HG03280 (cell line): ENCODE measurements around the gene EVC.
"Not testable (repeated sequence)": the region's sequence is repeated elsewhere in the genome, so short reads cannot be mapped to it uniquely, and the experiment has no call there.

Experiments
- ATAC-seq: cut with Tn5 transposase; IDR thresholded peaks from one replicate; pipeline ENCODE4 v1.9.1; 2021; ENCODE audit warnings: mild to moderate bottlenecking, moderate library complexity; ENCODE audit not compliant: unreplicated experiment

Gene EVC

DNA sequence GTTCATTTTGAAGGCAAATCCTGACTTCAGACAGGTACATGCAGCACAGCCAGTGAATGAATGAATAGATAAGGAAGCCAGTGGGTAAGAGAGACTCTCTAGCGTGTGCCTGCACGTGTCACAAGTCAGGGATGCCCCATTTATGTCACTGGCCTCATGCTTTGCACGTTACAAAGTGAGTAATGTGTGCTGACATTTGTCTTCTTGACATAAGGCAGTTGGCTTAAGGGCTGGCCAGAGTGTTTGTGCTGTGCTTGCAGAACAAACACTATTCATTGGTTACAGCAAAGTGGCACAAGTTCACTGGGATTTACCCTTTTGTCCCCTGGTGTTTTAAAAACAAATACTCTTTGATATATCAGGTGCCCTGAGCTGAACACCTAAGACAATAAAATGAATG lies 125.9 kb downstream of the EVC start:
- ATAC-seq = no peak

GRCh38 chr4:5837483-5837882 lies 126.5 kb downstream of the EVC start:
- not testable (repeated sequence) for ATAC-seq

DNA sequence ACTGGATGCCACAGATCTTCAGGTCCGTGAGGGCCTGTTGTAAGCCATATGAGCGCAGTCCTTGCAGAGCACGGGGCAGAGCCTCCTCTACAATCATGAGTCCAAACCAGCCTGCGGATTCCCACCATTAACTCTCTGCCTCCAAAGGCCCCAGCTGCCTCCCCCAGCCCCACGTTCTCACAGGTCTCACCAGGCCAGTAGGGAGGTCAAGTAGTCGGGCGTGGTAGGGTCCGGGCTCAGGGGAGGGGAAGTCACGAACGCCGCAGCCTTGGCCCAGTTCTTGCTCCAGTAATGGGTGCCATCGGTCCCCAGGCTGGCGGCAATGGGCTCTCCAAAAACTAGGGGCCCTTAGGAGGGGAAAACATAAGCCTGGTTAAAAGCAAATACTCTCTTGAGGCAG lies 128.3 kb downstream of the EVC start:
- no peak for ATAC-seq

- no peak for ATAC-seq
These were observed 129.0 kb downstream of the EVC start for GRCh38 chr4:5839751-5840674.

GRCh38 chr4:5842456-5842855 lies 131.5 kb downstream of the EVC start:
- no peak for ATAC-seq

DNA sequence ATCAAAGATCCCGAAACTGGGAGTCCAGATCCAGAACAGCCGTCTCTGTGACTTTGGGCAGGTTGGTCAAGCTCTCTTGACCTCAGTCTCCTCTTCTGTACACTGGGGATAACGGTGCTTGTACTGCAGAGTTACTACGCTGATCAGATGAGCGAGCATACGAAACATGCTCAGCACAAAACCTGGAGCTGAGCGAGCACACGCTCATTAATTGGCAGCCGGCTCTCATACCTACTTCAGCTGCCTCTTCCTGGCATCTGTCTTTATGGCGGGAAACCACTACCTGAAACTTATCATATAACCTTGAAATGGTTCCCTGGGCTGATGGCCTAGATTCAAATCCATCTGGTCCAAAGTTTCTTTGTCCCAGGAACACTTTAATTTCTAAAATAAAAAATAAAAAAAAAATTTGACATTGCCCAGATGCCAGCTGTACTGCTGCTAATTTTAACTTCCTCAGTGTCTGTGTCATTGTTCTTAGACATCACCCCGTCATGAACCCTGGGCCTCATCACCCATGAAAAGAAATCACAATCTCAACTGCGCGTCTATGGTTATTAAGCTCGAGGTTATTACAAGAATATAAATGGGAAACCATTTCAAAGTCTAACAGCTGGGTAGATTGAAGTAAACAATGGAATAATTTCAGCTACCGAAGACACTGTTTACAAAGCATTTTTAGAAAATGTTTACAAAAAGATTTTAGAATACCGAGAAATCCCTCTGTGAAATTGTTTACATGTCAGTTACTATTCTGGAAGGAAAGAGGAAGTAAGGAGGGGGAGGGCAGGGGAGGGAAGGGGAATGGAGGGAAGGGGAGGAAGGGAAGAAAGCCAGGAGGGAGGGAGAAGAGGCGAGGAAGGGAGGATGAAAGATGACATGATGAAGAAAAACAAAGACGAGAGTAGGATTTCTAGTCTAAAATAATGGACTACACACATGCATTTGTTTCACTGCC lies 132.9 kb downstream of the EVC start:
- ATAC-seq = no peak

DNA sequence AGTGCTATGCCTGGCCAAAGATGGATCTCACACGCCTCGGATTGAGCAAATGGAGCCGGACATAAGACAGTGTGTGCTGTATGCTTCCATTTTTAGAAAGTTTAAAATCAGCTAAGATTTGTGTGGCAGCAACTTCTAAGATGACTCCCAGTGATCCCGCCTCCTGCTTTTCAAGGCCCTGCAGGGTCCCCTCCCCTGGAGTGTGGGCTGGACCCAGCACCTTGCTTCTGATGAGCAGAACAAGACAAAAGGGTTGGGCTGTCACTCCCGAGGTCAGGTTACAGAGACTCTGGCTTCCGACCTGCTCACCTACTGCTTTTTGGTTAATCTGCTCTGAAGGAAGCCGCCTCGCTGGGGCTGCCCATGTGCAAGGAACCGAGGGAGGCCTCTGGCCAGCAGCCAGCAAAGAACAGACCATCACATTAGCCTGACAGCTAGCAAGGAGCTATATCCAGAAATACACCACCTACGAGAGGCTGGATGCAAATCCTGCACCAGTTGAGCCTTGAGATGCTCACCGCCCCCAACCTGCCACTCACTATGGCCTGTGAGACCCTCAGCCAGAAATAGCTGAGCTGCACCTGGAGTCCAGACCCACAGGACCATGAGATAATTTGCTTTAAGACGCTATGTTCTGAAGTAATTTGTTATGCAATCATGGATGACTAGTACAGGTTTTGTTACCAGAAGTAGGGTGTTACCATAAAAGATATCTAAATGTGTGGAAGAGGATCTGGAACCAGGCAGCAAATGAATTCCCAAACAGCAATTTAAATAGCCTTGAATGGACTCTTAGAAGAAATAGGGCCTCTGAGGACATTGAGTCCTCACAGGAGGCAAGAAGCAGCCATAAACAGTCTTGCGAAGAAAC lies 134.3 kb downstream of the EVC start:
- no peak for ATAC-seq

GRCh38 chr4:5851637-5852301 lies 140.8 kb downstream of the EVC start:
- no peak for ATAC-seq

DNA sequence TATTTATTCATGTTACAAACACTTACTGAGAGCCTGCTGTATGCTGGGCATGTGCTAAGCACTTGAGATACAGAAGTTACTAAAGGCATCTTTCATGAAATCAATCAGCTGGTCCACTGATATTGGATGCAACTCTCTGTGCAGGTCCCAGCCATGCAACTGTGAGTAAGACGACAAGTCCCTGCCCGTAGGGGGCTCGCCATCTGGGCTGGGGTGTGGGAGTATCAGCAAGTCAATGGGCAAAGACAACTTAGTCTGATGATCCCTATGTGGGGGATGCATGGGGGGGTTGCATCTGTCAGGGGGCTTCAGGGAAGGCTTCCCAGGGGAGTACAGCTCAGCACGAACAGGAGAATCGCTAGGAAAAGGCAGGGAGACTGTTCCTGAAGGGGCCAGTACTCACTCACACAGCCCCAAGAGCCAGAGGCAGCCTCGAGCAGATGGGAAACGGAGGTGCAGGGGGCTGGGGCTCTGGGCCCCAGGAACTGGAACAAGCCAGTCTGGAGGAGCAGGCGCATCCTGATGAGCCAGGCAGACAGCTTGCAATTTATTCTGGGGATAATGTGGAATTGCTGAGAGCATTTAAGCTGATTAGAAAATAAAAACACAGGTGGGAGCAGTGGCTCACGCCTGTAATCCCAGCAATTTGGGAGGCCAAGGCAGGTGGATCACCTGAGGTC lies 141.7 kb downstream of the EVC start:
- no peak for ATAC-seq

GRCh38 chr4:5854929-5855328 lies 143.9 kb downstream of the EVC start:
- ATAC-seq = no peak

- ATAC-seq = not testable (repeated sequence)
These were observed 145.4 kb downstream of the EVC start for GRCh38 chr4:5856362-5856761.

DNA sequence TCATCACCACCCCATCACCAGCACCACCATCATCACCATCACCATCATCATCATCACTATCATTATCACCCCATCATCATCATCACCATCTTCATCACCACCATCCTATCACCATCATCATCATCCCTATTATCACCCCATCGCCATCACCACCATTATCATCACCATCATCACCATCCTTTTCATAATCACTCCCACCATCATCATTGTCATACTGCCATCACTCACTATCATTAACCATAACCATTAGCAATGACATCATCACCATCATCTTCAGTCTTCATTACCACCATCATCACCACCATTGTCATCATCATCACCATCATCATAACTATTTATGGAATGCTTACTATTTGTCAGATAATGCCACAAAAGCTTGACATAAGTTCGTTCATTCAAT lies 146.2 kb downstream of the EVC start:
- no peak for ATAC-seq

GRCh38 chr4:5858020-5858769 lies 147.2 kb downstream of the EVC start:
- no peak for ATAC-seq

- no peak for ATAC-seq
These were observed 152.6 kb downstream of the EVC start for GRCh38 chr4:5863461-5864113.
